Body of pancreas (tissue), 4 donors: Measurements from ENCODE around the gene C18orf32. TPM values are rescaled to one million over a fixed set of nuclear protein-coding genes. Genes with fewer than 3 reads are reported as not detected.

Source experiments
- ATAC-seq: fragments of 150-250 bp; one replicate; pipeline ENCODE4 v1.9.1; 2016
- DNase-seq, 4 donors: peaks; one replicate each; pipeline ENCODE4 v3.0.0-alpha.2; 2019
- H3K27ac ChIP-seq, 4 donors: fragments of 200-600 bp; sonication (generic); 1 replicate in 3 of 4; 2 replicates in 1 of 4; pipeline versions ENCODE4 v1.5.1 to v1.6.1; 2016 to 2019; ENCODE audit warnings: mild to moderate bottlenecking in 1 of 4, mixed read lengths in 1 of 4, moderate library complexity in 1 of 4
- H3K27me3 ChIP-seq, 2 donors: fragments of 200-600 bp; sonication (generic); one replicate each; pipeline ENCODE4 v1.6.0; 2016; ENCODE audit warnings: mild to moderate bottlenecking in 1 of 2
- H3K36me3 ChIP-seq, 2 donors: fragments of 200-600 bp; sonication (generic); replicated peaks in 1 of 2; 2 replicates each; pipeline ENCODE4 v1.5.1; 2016; ENCODE audit warnings: low read depth in 2 of 2; ENCODE audit not compliant: insufficient read depth in 1 of 2
- H3K4me1 ChIP-seq: fragments of 200-600 bp; sonication (generic); one replicate; pipeline ENCODE4 v1.6.0; 2016
- H3K4me3 ChIP-seq, 2 donors: fragments of 200-600 bp; sonication (generic); 1 replicate in 1 of 2; 2 replicates in 1 of 2; pipeline ENCODE4 v1.5.1; 2016 to 2019
- H3K9me3 ChIP-seq, 3 donors: fragments of 200-600 bp; sonication (generic); 1 replicate in 2 of 3; 2 replicates in 1 of 3; pipeline ENCODE4 v1.5.1; 2016
- POLR2A ChIP-seq, 3 donors: fragments of 450-650 bp; IDR thresholded peaks; one replicate each; pipeline ENCODE4 v1.6.1; 2016; ENCODE audit warnings: antibody characterized with exemption in 3 of 3, mild to moderate bottlenecking in 2 of 3
- WGBS, 2 donors: methylation state at CpG; one replicate each; pipeline ENCODE4 v1.1.5; 2017; 5-methylcytosine and 5-hydroxymethylcytosine counted together
- intact Hi-C: fragments of 100-400 bp; cut with DNase I; formaldehyde crosslinking; loops from one replicate; pipeline ENCODE4 v1.15.1; 2023
- total RNA-seq, 2 donors: library from RNA; depleted of rRNA; stranded (reverse); fragments of >200 nt; gene quantifications; one replicate each; pipeline ENCODE4 v1.1.0, GENCODE V29; 2016
- TF ChIP-seq, protein P1 (sequence below), 7 experiments: fragments of 450-650 bp in 4 of 7; fragments of 200-600 bp in 3 of 7; sonication (generic) in 3 of 7; IDR thresholded peaks; one replicate each; pipeline ENCODE4 v1.5.1; 2016 to 2019; ENCODE audit warnings: antibody characterized with exemption in 7 of 7

C18orf32 gene
- total RNA-seq, 2 donors from 2014 or later = 19.7 to 22.4 TPM

GRCh38 chr18:49521216-49521835 is 34.3 kb upstream of the C18orf32 start:
- DNase-seq = no peak
- no peak overlapping the region for H3K4me3 ChIP-seq
- no peaks in the 10 kb centered on the region for H3K9me3 ChIP-seq
- WGBS, 2 donors = 86 to 94% methylated on average over 7 of the region's 7 CpGs
- no peak overlapping the region for H3K27ac ChIP-seq
- intact Hi-C loops = no loop called here
- TF ChIP-seq, protein P1, sequence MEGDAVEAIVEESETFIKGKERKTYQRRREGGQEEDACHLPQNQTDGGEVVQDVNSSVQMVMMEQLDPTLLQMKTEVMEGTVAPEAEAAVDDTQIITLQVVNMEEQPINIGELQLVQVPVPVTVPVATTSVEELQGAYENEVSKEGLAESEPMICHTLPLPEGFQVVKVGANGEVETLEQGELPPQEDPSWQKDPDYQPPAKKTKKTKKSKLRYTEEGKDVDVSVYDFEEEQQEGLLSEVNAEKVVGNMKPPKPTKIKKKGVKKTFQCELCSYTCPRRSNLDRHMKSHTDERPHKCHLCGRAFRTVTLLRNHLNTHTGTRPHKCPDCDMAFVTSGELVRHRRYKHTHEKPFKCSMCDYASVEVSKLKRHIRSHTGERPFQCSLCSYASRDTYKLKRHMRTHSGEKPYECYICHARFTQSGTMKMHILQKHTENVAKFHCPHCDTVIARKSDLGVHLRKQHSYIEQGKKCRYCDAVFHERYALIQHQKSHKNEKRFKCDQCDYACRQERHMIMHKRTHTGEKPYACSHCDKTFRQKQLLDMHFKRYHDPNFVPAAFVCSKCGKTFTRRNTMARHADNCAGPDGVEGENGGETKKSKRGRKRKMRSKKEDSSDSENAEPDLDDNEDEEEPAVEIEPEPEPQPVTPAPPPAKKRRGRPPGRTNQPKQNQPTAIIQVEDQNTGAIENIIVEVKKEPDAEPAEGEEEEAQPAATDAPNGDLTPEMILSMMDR (IDR thresholded peaks at IDR 0.05) = no peak
- no peak for TF ChIP-seq POLR2A (IDR thresholded peaks at IDR 0.05)
- no peak for ATAC-seq
- no peaks in the 10 kb centered on the region for H3K4me1 ChIP-seq
- no peaks in the 10 kb centered on the region for H3K36me3 ChIP-seq
- no peaks in the 10 kb centered on the region for H3K27me3 ChIP-seq

DNA sequence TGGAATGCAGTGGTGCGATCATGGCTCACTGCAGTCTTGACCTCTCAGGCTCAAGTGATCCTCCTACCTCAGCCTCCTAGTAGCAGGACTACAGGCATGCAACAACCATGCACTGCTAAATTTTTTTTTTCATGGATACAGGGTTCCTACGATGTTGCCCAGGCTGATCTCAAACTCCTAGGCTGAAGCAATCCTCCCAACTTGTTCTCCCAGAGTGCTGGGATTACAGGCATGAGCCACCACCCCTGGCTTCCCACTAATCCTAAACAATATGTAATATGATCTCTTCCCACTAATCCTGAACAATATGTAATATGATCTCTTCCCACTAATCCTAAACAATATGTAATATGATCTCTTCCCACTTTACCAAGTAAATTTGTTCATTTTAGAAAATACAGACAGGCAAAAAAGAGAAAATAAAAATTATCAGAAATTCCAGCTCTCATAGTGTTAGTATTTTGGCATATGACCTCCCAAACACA is 33.7 kb upstream of the C18orf32 start:
- H3K9me3 ChIP-seq = no peaks in the 10 kb centered on the region
- 77 to 89% methylated on average over 2 of the region's 2 CpGs for WGBS, 2 donors
- TF ChIP-seq, protein P1 (IDR thresholded peaks at IDR 0.05) = no peak
- TF ChIP-seq POLR2A (IDR thresholded peaks at IDR 0.05) = no peak
- intact Hi-C loops = no loop called here
- no peaks in the 10 kb centered on the region for H3K36me3 ChIP-seq
- DNase-seq (no peak), ATAC-seq (no peak)
- H3K27ac ChIP-seq = no peak overlapping the region
- H3K4me3 ChIP-seq = no peak overlapping the region
- H3K4me1 ChIP-seq = no peaks in the 10 kb centered on the region
- no peaks in the 10 kb centered on the region for H3K27me3 ChIP-seq

DNA sequence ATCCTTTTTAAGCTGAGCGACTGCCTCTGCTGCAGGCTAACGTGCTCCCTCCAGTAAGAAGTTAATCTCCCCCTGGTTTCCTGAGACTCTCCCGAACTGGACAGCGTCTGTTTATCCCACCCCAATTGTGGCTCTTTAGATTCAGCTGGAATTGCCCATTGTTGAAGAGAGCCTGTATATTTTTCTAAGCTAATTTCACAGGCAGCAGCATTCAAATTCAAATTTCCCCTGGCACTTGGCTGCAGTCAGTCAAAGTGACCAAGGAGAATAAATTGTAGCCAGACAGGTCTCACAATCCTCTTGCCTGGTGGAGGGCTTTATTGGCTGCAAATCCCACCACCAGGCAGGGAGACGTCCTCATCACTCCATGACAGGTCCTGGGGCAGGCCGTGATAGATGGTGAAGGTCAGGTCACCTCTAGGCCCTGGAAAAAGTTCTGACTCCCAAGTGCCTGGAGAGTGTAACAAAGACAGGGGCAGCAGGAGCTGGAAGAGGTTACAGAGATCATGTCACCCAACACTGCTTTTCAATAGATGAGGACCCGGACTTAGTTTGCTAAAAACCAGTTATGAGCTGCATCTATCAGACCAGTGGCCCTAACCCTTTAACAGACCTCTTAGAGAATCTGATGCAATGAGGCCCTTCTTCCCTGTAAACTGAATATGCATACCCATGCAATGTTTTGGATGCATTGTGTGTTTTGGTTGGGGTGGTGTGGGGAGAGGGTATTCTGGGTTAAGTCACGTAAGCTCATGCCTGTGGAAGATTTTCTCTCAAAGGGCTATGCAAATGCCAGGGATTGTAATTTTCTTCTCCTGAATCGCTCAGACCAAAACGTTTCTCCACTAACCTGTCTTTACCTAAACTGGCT is 32.3 kb upstream of the C18orf32 start:
- TF ChIP-seq POLR2A (IDR thresholded peaks at IDR 0.05) = no peak
- TF ChIP-seq, protein P1 (IDR thresholded peaks at IDR 0.05) = no peak
- no peaks in the 10 kb centered on the region for H3K36me3 ChIP-seq
- H3K9me3 ChIP-seq = no peaks in the 10 kb centered on the region
- 78 to 80% methylated on average over 9 to 10 of the region's 10 CpGs for WGBS, 2 donors
- no peaks in the 10 kb centered on the region for H3K4me1 ChIP-seq
- H3K4me3 ChIP-seq = no peak overlapping the region
- DNase-seq (no peak), ATAC-seq (no peak)
- H3K27ac ChIP-seq = no peak overlapping the region
- H3K27me3 ChIP-seq = no peaks in the 10 kb centered on the region
- intact Hi-C loops = no loop called here

- intact Hi-C loops = no loop called here
Measured at GRCh38 chr18:49517483-49517882, 30.4 kb upstream of the C18orf32 start.

More at GRCh38 chr18:49517483-49517882, 30.4 kb upstream of the C18orf32 start:
- DNase-seq = no peak
- Histone ChIP-seq H3K27ac (no peak overlapping the region), H3K27me3 (no peaks in the 10 kb centered on the region), H3K9me3 (no peaks in the 10 kb centered on the region), H3K36me3 (no peaks in the 10 kb centered on the region), H3K4me1 (no peaks in the 10 kb centered on the region), H3K4me3 (no peak overlapping the region)
- 87 to 95% methylated on average over 2 of the region's 2 CpGs for WGBS, 2 donors
- TF ChIP-seq POLR2A (IDR thresholded peaks at IDR 0.05) = no peak
- TF ChIP-seq, protein P1 (IDR thresholded peaks at IDR 0.05) = no peak
- no peak for ATAC-seq
